Fibroblast of skin of left biceps (primary cell): Measurements from ENCODE around the gene CCDC27.

ENCODE experiments used
- DNase-seq, 2 experiments: peaks; one replicate each; pipeline ENCODE4 v3.0.0-alpha.2; 2013; ENCODE audit warnings: low read depth in 2 of 2

CCDC27 gene

DNA sequence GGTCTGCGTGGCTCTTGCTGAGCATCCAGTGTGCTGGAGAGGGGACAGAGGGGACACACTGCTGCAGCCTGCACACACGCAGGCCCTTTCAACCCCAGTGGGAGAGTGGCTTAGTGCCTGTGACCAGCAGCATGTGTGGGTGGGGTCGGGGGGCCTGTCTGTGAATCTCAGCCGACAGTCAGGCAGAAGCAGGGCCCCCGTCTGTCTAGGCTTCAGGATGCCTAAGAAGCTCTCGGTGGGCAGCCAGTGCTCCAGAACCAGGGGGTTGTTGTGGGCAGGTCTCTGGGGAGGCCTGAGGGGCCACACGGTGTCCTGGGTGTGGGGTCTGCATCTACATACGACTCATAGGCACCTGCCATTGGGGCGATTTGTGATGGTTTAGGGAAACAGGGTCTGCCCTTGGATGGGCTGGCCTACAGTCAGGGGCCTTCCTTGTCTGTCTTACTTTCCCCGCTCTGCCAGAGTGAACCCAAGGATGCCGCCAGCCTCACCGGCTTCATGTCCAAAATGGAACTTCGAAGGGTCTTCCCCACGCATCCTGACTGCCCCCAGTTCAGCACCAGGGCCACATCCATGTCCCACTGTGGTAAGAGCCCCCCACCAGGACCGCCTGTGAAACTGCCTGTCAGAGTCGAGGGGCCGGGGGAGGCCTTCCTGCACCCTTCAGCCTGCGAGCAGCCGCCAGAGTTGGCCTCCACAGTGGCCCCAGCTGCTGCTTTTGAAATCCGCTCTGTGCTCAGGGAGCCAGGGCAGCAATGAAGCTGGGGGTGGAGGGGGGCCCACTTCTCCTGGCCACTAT is 1.6 kb downstream of the CCDC27 start:
- no peak for DNase-seq

- no peak for DNase-seq
Observed at GRCh38 chr1:3756394-3756793, 4.1 kb downstream of the CCDC27 start.

DNA sequence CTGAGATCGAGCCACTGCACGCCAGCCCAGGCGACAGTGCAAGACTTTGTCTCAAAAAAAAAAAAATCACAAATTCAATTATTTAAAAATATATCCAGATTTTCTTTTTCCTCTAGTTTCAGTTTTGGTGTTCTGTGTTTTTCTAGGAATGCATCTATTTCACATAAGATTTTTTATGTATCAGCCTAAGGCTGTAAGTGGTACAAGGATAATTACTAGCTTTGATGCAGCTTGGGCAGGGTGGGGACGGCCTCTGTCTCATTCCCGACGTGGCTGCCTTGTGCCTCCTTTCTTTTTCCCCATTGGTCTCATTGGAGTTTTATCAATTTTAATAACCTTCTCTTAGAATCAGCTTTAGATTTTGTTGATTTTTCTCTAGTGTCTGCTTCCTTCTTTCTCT is 6.9 kb downstream of the CCDC27 start:
- DNase-seq = no peak

DNA sequence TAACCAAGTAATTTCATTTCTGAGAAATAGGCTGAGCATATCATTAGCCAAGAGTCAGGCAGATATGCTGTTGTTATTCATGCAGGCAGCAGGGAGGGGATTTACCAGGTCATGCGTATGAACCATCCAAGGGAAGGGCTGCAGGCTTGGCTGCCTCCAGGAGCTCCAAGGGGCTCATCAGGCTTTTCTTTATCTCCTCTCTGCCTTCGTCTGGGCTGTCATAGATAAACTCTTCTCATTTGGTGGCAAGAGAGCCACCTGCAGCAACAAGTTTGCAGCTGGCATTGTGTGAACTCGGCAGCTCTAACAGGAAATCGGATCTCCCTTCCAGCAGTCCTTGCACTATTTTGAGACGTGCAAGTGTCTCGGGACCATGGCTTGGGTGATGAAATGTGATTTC is 7.5 kb downstream of the CCDC27 start:
- no peak for DNase-seq

- DNase-seq = no peak
Observed at GRCh38 chr1:3761296-3762010, 9.2 kb downstream of the CCDC27 start.

GRCh38 chr1:3762151-3762872 is 10.1 kb downstream of the CCDC27 start:
- DNase-seq = no peak

DNA sequence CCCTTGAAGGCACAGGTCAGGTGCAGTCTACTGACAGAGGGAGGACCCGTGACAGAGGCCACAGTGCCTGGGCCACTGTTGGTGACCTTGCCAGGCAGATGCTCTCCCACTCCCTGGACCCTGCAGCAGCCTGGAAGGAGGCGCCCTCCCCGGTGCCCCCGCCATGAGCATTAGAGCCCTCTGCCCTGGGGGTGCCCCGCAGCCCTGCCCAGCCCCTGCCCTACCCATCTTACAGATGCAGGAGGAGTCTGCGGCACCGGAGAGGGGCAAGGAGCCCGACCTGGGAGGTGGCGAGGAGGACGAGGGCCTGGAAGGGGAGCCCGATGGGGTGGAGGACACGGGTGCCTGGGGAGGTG is 10.6 kb downstream of the CCDC27 start:
- DNase-seq = no peak

GRCh38 chr1:3763351-3764125 is 11.3 kb downstream of the CCDC27 start:
- no peak for DNase-seq

- no peak for DNase-seq
Observed at GRCh38 chr1:3767328-3767925, 15.2 kb downstream of the CCDC27 start.

DNA sequence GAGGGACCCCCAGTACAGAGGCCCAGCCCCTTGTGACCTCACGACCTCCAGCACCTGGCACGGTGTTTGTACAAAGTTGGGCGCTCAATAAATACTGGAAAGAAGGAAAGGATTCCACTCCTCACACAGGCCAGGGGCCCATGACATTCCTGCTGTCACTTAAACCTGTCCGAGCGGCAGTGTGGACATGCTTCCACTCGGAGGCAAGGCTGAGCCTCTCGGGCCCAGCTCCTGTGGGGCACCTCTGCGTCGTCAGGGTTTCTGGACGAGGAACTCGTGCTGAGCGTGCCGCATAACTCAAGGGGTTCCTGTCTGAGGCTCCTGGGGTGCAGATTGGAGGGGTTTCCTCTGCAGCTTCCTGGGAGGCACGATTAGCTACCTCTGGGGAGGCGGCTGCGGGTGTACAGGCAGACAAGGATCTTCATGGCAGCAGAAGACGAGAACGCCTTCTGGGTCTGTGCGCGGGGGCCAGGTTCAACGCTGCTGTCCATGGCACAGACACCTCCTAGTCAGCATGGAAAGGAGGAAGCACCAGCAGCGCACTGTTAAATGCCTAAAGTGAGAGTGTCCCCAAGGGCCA is 16.7 kb downstream of the CCDC27 start:
- no peak for DNase-seq

- no peak for DNase-seq
Observed at GRCh38 chr1:3770047-3770765, 18.0 kb downstream of the CCDC27 start.

DNA sequence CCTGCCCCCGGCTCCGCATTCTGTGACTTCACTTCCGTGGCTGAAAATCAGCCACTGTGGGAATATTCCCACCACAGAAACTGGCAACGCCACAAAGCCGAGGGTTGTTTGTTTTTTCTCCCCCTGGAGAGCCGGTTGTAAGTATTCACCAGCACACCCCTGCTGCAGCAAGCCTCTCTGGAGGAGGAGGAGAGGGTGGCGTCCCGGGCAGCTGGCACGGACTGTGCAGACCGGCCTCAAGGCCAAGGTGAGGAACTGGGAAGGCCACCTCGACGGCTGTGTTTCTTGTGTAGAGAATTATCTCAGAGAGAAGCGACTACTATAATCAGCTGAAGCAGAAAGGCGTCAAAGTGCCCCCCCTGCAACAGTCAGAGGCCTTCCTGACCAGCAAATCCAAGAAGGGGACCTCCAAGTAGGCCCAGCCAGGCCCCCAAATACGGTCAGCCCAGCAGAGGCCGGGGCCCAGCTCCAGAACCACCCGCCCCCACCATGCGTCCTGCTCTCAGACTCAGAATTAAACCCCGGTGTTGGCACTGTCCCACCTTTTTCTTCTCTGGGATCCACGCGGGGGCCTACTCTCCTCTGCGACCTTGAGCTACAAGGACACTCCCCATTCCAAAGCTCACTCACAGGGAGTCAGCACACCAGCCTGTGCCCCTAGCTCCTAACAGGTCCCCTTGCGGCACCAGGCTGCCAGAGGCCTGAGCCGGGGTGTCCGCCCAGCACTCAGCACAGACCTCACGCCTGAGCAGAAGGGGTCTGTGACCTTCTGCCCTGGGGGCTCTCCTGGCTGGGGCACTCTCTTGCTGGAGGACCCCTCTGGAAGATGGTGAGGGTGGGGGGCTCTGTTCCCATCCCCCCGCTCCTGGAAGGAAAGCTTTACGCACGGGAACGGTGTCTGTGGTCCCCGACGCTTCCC is 19.1 kb downstream of the CCDC27 start:
- no peak for DNase-seq

DNA sequence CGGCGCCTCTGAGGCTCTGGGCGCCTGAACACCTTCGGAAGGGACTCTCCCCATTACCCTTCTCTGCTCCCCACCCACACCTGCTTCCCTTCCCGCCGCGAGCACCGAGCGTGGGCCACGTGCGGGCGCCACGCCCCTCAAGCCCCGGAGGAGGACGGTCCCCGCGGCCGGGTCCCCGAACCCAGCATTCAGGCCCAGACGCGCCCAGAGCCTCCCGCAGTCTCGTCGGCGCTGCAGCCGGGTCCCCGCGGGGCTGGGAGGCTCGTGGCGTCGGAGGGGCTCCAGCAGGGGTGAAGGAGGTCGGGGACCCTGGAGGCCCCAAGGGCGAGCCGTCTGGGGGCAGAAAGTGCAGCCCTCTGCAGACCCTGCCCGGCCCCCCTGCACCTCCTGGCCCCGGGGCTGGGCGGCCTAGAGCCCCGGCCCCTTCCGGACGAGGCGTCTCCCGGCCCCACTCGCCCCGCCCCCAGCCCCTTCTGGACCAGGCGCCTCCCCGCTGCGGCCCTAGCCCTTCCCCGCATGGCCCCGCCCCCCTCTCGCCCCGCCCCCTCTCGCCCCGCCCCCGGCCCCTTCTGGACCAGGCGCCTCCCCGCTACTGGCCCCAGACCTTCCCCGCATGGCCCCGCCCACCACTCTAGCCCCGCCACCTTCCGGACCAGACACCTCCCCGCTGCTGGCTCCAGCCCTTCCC is 19.9 kb downstream of the CCDC27 start:
- peak; percentile 35 to 50 for DNase-seq

GRCh38 chr1:3772715-3773571 is 20.7 kb downstream of the CCDC27 start, which contains the start of gene SMIM1:
TSS of gene SMIM1 (plus strand) at chr1:3772749. CDS start at chr1:3775374, 2,625 bp downstream.
- DNase-seq = no peak

- DNase-seq = no peak
Observed at GRCh38 chr1:3773572-3774275, 21.5 kb downstream of the CCDC27 start.

DNA sequence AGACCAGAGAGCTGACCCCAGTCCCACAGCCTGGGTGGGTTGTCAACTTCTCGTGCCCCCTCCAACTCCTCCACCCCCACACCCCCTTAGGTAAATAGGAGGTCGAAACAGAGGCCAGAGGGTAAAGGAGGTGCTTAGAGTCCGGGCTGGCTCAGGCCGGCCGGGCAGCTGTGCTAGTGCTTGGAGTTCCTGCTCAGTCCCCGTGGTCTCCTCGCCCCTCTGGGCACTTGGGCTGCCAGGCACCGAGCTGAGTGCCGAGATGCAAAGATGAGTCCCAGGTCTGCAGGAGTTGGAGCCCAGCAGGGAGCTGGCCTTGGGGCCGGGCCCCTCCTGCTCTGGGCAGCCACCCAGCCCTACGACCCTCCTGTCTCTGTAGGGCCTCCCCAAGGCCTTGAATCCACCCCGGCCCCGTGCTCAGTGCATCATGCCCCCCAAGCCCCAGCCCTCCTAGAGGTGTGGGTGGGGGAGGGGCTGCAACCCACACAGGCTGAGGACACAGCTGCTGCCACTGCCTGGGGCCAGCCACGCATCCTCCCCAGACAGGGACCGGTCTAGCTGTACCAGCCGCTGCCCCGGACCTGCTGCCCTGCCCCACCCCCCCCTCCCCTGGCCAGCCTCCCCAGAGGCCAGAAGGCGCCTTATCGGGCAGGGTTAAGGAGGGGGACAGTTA is 22.2 kb downstream of the CCDC27 start:
- DNase-seq = no peak
